ENCODE results near the gene TAPT1. TPM values are rescaled to one million over a fixed set of nuclear protein-coding genes. Genes with fewer than 3 reads are reported as not detected.
"Not testable (repeated sequence)": the region's sequence is repeated elsewhere in the genome, so short reads cannot be mapped to it uniquely, and the experiment has no call there.

Gene TAPT1, protein sequence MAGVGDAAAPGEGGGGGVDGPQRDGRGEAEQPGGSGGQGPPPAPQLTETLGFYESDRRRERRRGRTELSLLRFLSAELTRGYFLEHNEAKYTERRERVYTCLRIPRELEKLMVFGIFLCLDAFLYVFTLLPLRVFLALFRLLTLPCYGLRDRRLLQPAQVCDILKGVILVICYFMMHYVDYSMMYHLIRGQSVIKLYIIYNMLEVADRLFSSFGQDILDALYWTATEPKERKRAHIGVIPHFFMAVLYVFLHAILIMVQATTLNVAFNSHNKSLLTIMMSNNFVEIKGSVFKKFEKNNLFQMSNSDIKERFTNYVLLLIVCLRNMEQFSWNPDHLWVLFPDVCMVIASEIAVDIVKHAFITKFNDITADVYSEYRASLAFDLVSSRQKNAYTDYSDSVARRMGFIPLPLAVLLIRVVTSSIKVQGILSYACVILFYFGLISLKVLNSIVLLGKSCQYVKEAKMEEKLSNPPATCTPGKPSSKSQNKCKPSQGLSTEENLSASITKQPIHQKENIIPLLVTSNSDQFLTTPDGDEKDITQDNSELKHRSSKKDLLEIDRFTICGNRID
- total RNA-seq (2014; rRNA removed; shearing (Covaris generic)) = 8.5 and 10.5 TPM in 2 replicates
- polyA plus RNA-seq (2014; cell fraction: nucleus; rRNA removed) = 10.6 and 21.0 TPM in 2 replicates

DNA sequence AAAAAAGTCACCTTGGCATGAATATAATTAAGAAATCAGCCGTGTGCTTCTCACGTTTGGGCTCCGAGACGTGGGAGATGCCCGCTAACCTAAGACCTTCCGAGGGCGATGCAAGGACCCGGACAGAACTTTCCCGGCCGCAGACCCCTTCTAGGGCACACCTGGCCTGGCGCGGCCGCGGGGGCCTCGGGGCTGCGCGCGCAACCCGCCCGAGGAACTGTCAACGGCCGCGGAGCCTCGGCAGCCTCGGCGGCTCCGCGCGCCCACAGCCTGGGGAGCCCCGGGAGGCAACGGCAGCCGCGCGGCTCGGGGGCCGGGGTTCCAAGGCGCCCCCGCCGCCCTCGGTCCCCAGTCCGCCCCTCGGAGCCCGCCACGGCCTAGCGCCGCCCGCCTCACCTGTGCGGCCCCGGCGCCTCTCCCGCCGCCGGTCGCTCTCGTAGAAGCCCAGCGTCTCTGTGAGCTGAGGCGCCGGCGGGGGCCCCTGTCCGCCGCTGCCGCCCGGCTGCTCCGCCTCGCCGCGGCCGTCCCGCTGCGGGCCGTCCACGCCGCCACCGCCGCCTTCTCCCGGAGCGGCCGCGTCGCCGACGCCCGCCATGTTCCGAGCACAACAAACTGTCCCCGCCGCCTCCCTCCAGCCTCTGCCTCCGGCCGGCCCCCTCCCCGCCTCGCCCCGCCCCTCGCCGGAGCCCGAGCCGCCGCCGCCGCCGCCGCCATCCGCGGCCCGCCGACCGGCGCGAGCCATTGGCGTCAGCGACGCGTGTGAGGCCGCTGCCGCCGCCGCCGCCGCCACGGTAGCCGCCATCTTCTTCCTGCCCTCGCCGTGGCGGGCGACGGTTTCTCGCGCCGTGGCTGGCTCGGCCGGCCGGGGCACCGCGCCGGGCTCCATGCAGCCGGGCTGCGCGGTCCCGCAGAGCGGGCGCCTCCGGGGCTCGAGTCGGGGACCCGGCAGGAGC is at the start of gene TAPT1:
TSS of gene TAPT1 (minus strand) at position 609 of the 953 bp plus-strand sequence. CDS start at position 595, 14 bp downstream.
- peak; percentile 62 for DNase-seq (ENCODE audit: extremely low read depth, low read depth)

DNA sequence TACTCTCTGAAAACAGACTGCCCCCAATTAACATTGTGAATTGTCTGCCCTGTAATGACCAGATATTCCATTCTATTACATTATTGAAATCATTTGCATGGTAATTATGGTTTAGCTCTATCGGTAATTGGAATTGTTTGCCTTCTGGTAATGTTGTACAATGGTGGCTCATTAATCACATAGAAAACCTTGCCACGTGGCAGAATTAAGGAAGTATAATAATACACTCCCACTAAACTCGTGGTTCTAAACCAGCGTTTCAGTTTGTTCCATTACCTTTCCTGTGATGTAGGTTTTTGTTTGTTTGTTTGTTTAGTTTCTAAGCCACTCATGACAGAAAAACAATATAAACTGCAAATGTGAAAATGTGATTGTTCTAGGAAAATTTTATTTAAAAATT is 45.1 kb upstream of the TAPT1 start:
- DNase-seq (ENCODE audit: extremely low read depth, low read depth) = no peak

DNA sequence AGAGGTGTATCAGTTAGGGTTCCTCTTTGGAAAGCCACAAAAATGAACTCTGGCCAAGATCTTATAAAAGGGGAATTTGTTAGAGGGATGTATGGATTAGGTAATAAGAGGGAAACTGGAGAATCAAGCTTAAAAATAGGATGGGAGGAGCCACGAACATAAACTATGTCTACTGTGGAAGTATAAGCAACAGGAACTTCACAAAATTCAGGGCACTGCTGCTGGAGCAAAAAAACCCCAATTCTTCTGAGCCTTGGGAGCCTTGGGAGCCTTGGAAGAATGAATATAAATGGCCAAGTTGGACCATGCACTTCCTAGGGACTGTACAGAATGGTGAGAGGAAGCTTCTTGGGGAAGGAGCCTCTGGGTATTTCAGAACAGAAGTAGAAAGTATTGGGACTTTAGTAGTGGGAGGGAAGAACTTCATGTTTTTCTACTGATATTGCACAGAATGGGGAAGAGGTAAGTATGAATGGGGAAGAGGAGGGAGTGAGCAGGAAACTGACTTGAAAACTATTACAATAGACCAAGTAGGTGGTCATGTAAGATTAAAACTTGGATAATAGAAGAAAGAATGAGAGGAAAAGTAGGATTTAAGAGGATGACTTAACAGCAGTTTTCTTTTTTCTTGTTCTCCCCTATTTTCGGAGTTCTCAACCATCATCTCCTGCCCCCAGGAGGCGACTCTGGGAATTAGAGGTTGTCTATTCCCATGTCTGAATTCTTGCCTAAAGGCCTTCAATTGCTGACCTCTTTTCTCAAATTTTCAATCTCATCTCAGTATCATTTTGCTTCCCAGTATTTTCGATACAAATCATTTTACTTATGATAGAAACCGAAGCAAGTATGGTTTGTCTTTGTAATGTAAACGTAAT is 44.4 kb upstream of the TAPT1 start:
- DNase-seq (ENCODE audit: extremely low read depth, low read depth) = no peak

DNA sequence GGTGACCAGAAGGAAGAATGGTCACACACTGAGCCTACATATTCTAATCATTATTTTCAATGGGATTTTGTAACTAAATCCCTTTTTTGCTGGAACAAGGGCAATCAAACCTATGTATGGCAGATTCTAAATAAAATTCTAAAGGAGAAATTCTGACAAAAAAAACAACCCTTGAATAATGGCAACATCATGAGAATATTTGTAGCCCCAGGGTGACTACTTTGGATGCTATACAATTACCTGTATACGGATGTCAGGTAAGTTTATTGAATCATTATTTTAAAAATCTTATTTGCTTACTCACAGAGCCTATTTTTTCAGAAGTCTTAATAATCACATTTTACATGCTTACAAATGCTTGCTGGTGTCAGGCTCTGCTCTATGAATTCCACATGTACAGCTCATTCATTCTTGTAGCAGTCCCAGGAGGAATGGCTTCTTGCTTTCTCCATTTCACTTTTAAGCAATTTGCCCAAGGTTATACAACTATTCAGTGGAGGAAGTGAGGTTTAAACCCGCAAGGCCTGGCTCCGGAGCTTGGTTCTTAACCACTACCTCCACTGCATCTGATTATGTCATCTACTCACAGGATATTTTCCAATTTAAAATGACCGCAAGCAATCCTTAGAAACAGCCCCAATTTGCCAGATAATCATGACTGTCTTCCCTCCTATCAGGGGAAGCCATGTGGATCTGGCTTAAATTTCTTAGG is 43.6 kb upstream of the TAPT1 start:
- not testable (repeated sequence) for DNase-seq (ENCODE audit: extremely low read depth, low read depth)

DNA sequence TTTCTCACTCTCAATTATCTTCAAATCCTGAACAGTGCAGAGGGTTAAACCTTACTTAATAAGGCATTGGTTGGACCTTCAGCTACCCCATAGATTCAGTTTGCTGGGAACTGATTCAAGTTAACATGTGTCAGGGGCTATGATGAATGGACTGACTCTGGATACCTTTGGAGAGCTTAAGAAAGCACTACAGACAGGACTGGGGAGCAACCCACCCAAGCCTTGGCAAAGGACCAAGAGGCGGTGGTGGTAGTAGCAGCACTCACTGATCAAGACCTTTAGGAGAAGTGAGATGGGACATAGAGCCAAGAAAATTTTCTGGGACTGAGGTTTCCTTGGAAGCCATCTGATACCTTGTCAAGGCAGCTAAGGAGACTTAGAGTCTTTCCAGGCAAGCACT is 43.0 kb upstream of the TAPT1 start:
- DNase-seq (ENCODE audit: extremely low read depth, low read depth) = no peak

DNA sequence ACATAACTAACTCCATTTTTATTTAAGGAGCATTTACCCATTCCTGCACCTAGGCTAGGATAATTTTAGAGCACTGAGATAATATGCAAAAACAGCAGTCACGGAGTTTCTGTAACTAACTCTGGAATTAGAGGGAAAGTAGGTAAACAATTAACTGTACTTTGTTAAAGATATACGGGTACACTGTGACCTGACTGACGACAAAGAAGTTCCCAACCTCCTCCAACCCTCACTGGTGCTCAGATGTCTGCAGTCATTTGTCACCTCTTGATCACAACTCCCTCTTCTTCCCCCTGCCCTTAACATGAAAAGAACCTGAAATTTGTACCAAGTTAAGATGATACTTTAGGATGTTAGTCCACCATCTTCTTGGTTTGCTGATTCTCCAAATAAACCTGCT is 42.0 kb upstream of the TAPT1 start:
- no peak for DNase-seq (ENCODE audit: extremely low read depth, low read depth)

DNA sequence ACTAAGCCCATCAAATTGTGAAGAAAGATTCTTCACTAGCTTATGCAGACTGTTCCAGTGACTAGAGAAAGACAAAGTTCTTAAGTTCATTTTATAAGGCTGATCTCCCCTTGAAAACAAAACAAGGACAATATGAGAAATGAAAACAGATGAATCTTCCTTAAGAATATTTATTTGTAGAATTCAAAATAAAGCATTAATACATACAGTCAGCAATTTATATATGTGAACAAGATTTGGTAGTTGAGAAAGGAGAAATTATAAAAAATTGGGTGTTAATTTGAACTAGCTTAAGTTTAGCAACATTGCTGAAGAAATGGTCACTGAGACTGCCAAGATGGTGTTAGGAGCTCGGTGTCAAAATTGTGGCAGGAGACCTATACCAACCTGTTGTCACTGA is 41.4 kb upstream of the TAPT1 start:
- DNase-seq (ENCODE audit: extremely low read depth, low read depth) = no peak

DNA sequence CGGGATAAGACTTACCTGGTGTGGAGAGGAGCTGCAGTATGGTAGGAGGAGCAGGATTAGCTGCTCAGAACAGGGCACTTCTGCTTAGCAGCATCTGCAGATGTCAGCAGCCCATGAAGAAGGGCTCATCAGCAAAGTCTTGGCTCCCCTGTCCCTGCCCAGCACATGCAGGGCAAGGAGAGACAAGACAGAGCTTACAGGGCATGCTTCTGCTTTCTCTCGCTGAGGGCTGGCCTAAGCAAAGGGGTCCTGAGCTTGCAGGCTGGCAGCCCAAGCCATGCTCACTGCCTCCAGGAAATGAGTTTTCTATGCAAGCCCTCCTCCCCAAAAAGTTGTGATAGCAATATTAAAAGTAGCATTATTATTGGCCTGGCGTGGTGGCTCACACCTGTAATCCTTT is 39.5 kb upstream of the TAPT1 start:
- no peak for DNase-seq (ENCODE audit: extremely low read depth, low read depth)

DNA sequence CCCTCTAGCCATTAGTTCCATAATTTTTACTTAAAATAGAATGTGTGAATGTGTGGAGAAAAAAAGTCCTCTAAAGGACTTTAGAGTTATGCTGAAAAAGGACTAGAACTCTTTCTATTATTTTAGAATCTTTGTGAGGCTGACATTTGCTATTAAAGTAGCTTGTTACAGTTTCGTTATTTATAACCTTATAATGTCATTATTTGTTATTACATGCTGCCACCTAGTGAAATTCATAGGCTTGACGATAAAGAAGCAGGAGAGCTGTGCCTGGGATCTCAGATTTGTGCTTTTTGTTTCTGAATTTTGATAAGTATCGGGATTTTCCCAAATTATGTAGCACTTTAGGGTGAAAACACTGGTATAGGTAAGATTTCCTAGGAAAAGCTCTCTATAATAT is 38.5 kb upstream of the TAPT1 start:
- peak; percentile 37 for DNase-seq (ENCODE audit: extremely low read depth, low read depth)

DNA sequence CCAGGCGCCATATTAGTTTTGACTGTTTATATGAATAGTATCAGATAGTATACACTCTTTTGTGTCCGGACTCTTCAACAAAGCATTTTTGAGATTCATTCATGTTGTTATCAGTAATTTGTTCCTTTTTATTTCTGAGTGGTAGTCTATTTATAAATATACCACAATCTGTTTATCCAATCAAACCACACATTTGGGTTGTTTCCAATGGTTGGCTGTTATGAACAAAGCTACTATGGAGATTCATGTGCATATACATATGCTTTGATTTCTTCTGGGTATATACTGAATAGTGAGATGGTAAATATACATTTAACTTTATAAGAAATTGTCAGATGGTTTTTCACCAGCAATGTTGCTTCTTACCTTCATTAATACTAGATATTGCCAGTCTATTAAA is 36.8 kb upstream of the TAPT1 start:
- DNase-seq (ENCODE audit: extremely low read depth, low read depth) = no peak

DNA sequence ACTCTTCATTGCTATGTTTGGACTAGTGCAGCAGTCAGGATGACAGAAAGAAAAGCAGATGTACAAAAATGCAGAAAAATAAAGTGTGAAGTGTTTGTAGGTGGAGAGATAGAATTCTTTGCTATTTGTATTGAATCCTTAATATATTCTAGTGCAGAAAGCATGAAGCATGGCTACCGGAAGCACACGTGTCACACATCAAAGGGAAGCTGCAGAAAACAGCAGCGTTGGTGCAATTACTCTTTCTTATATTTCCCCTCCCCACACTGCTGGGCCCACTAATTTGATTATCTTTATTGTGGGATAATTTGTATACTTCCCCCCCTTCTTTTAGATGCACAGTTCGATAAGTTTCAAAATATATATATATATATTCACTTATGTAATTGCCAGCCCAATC is 35.9 kb upstream of the TAPT1 start:
- DNase-seq (ENCODE audit: extremely low read depth, low read depth) = no peak

DNA sequence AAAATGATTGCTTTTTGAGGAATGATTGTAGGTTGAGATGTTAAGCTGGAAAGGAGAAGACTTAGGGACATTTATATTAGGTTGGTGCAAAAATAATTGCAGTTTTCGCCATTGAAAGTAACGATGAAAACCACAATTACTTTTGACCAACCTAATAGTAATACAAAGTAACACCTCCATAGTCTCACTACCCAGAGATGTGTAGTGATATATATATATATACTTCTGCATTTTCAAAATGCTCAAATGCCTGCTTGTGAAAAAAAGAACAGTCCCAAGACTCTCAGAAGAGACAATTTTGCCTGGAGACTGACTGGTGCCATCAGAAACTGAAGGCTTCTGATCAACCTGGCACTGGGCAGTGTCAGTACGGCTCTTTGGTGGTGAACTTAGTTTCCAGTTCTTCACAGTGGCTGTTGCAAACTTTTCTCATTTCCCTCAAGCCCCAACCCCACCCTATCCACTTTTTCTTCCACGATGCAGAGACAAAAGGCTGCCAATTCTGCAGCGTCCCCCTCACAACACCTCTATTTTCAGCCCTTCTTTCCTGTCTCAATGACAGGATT is 35.1 kb upstream of the TAPT1 start:
- no peak for DNase-seq (ENCODE audit: extremely low read depth, low read depth)

DNA sequence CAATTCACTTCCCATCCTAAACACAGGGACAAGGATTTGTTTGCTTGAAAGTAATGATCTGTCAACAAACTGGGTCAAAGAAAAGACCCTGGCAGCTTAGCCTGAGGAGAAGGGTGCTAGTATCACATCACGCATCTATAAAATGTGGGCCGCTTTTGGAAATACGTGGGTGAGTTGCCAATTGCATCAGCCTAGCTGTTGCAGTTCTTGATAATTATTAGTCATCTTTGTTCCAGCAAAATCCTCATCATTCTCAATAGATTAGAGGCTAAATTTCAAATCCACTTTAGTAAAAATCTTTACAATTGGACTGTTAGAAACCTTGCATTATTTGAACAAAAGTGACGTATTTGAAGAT is 33.6 kb upstream of the TAPT1 start:
- DNase-seq (ENCODE audit: extremely low read depth, low read depth) = no peak

DNA sequence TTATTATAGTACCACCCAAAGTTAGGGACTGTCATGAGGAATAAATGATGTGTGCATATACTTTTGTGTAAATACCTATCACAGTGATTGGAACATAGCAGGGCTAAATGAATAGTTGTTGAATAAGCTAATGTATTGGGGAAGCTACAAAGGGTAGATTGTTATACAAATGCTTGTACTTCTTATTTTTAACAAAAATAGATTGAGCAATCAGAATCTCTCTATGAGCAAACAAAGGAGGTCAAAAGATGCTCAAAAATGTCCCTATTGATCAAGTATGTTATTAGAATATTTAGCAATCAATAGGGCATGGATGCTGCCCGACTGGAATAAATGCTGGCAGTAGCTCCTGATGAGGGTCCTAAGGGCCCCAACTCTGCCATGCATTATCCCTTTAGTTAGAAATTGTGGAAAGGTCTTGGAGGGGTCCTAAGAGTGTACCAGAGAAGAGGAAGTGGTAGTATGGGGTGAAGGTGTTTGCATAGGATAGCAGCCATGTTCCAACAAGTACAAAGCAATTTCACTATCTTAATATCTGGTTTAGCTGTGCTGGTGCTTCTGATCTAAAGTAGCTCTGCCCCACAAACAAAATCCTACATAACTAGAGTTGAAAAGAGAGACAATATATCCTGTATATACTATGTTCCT is 33.1 kb upstream of the TAPT1 start:
- DNase-seq (ENCODE audit: extremely low read depth, low read depth) = no peak

DNA sequence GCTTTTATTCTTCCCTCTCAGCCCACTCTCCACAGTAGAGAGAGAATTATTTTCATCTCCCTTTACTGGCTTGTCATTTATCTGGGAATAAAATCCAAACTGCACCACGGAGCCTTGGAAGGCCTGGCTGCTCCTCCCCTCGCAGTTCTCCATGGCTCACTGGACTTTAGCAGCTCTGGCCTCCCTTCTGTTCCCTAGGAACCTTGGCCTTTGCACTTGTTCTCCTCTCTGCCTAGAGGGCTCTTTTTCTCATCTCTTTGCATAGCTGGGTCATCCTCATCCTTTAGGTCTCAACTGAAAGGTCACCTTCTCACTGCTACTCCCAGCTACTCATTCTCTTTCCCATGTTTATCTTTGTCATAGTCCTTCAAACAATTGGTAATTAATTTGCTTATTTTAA is 31.3 kb upstream of the TAPT1 start:
- DNase-seq (ENCODE audit: extremely low read depth, low read depth) = no peak

DNA sequence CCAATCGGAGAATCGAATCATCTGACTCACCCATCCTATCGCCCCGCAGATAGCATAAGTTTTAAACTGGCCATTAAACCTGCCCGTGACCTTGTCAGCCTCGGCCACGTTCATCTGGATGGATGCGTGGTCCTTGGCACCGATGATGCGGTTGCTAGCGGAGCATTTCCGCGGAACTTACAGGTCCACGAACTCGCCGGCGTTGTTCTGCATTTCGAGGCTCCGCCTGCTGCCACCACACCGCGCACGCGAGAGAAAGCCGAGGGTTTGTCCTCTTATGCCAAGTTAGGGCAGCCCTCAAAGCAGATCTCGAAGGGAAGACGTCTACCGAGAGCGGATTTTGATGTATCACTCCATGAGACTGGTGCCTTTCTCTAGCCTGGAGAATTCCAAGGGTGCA is 30.1 kb upstream of the TAPT1 start:
- no peak for DNase-seq (ENCODE audit: extremely low read depth, low read depth)

DNA sequence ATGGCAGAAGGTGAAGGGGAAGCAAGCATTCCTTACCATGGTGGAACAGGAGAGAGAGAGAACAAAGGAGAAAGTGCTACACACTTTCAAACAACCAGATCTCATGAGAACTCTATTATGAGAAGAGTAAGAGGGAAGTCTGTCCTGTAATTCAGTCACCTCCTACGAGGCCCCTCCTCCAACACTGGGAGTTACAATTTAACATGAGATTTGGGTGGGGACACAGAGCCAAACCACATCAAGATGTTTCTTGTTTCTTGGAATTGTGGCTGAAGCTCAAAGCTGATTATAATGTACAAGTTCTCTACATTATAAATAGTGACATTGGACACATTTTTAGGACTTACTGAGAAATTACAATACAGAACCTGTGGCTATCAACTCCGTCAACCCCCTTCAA is 29.5 kb upstream of the TAPT1 start:
- DNase-seq (ENCODE audit: extremely low read depth, low read depth) = no peak

DNA sequence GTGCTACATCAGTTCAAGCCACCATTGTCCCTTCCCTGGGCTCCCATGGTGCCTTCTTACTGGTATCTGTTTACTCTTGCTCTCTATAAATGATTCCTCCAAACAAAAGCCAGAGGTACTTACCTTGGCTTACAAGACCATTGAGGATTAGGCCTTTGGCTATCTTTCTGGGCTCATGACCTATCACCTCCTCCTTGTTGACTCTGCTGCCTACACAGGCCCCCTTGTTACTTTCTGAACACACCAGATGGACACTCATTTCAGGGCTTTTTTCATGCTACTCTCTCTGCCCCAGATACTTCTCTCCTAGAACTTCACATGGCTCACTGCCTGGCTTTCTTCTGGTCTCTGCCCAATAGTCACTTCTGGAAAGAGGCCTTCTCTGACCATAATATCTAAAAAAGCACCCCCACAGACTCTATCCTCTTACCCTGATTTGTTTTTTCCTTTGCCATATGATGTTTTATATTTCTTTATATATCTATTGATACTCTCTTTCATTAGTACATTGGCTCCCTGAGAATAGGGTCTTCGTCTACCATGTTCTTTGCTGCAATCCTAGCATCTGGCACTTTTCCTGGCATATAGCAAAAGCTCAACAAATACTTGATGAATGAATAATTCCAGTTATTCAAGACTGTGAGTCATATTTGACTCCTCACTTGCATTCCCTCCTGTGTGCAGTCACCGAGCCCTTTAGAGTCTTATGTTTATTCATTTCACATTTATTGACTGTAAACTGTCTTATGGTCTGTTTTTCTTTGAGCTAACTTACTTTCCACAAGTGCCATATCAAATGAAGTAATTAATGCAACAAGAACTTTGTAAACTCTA is 27.1 kb upstream of the TAPT1 start:
- no peak for DNase-seq (ENCODE audit: extremely low read depth, low read depth)

Data from NCI-H460 (cell line).